Stimulated activated effector memory CD8-positive, alpha-beta T cell treated with anti-CD3 and anti-CD28 coated beads, Interleukin-12 subunit alpha, Interleukin-12 subunit beta, amount 100 ng/mL, for 72 hours (primary cell): Measurements from ENCODE around the gene FECH.

Experiments
- ATAC-seq: fragments of 150-1000 bp; cut with Tn5 transposase; 2 replicates; pipeline ENCODE4 v1.10.0; 2021
- DNase-seq, 2 donors: peaks; one replicate each; pipeline ENCODE4 v3.0.0; 2021 to 2022; ENCODE audit warnings: low spot score in 2 of 2
- H3K27ac Mint-ChIP-seq: one replicate; pipeline ENCODE4 v1.8.0; 2022; ENCODE audit warnings: mild to moderate bottlenecking, mixed read lengths
- H3K36me3 Mint-ChIP-seq: one replicate; pipeline ENCODE4 v1.8.0; 2022; ENCODE audit warnings: mild to moderate bottlenecking, mixed read lengths
- H3K4me1 Mint-ChIP-seq: one replicate; pipeline ENCODE4 v1.8.0; 2022; ENCODE audit warnings: mixed read lengths
- H3K4me3 Mint-ChIP-seq: one replicate; pipeline ENCODE4 v1.8.0; 2022; ENCODE audit warnings: mild to moderate bottlenecking, mixed read lengths
- H3K9me3 Mint-ChIP-seq: one replicate; pipeline ENCODE4 v1.8.0; 2022; ENCODE audit warnings: mixed read lengths

The FECH gene

DNA sequence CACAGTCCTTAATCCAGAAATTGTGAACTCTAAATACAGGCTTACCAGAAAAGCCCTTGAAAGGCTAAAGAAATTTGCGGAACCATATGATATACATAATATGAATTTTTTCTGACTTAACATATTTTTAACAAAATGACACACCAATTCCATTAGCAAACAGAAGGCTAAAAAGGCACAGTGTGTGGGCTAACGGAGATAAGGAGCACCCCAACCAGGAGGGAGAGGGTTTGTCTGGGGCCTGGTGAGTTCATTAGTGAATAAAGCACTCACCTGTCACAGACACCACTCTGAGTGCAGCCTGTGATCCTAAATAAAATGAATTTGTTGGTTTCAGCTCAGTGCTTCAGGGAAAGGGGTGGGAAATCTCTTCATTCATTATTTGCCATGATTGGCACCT is 2.7 kb upstream of the FECH start:
- Mint-ChIP-seq H3K36me3 (no peaks in the 10 kb centered on the region), H3K4me1 (peaks cover 12% of the 10 kb centered on the region), H3K9me3 (no peaks in the 10 kb centered on the region), H3K27ac (no peak overlapping the region), H3K4me3 (no peak overlapping the region)
- no peak for ATAC-seq
- DNase-seq = no peak

DNA sequence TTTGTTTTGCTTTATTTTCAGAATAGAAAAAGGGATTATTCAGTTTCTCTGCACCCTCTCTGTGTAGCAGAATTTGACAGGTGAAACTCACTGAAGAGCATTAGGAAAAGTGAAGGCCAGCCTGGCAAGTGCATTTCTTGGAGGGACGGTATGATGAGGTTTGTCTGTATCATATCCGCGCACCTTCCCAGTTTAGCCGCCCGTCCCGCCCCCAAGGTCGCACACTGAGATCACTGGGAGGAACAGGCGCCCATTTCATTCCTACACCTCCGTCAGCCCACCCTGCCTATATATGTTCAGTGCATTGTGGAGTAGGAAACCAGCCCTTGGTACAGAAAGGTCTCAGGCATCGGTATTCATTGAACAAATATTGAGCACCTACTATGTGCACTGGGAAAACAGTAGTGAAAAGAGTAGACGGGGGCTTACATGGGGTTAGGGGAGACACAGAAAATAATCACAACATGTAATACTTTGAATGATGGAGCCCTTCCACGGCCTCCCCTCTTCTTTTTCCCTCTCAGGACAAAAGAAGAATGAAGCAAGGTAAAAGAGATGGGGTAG is 678 bp upstream of the FECH start:
- Mint-ChIP-seq H3K4me1 (peaks cover 12% of the 10 kb centered on the region), H3K27ac (peak overlapping the region; percentile 90), H3K9me3 (no peaks in the 10 kb centered on the region), H3K4me3 (peak overlapping the region; percentile 80), H3K36me3 (no peaks in the 10 kb centered on the region)
- ATAC-seq (no peak), DNase-seq (no peak)

DNA sequence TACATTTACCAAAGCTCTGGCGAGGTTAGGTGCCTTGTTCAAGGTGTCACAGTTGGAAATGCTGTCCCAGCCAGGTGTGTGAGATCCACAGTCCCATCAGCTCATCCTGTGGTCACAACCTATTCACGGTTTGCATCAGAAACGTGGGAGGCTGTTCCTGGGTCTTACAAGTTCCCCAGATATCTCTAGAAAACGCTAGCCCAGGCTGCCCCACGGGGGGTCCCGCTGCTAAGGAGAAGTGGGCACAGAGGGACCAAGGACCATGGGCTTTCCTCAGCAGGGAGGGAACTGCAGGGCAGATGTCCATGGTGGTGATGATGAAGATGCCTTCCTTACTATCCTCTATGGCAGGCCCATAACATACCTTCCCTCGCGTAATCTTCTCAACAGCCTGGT is 649 bp downstream of the FECH start:
- no peaks in the 10 kb centered on the region for H3K36me3 Mint-ChIP-seq
- H3K27ac Mint-ChIP-seq = peak overlapping the region; percentile 90
- DNase-seq = peak in 1 of 2 donors; percentile 54
- H3K4me3 Mint-ChIP-seq = peak overlapping the region; percentile 80
- H3K9me3 Mint-ChIP-seq = no peaks in the 10 kb centered on the region
- peak; percentile 5 for ATAC-seq
- peaks cover 21% of the 10 kb centered on the region for H3K4me1 Mint-ChIP-seq

DNA sequence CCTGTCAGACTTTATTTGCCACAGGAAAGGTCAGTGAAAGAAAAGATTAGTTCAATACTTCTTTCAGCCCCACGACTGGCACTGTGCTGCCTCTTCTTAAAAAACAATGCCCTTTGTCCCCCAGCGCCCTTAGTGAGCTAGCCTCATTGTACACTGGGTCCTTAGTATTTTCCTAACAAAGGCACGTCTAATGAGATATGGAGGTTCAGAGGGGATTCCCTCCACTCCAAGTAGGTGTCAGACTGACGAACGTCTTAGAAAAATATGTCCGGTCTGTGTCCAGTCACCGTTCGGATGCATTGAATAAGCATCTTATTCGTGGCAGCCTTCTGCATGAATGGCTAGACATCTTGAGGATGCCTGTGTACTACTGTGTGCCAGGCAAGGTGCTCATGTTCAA is 1.1 kb downstream of the FECH start:
- Mint-ChIP-seq H3K4me3 (peak overlapping the region; percentile 80), H3K27ac (peak overlapping the region; percentile 90), H3K36me3 (no peaks in the 10 kb centered on the region), H3K9me3 (no peaks in the 10 kb centered on the region), H3K4me1 (peaks cover 24% of the 10 kb centered on the region)
- no peak for ATAC-seq
- DNase-seq = no peak

DNA sequence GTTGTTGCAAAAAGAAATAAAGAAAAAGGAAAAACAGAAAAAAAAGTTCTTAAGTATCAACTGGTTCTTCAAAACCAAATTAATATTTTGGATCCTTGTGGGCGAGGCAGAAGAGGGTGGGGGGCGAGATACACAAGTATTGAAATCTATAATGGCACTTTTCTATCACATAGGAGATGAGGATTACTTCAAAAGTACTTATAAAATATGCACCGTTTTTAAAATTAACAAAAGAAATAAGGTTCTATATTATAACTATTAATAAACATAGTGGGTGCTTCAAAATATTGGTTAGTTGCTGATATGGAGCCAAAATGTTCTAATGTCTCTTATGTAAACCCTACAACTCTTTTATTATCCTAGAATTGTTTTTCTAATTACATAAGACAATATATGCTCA is 2.1 kb downstream of the FECH start:
- ATAC-seq (no peak), DNase-seq (no peak)
- Mint-ChIP-seq H3K4me1 (peaks cover 24% of the 10 kb centered on the region), H3K9me3 (no peaks in the 10 kb centered on the region), H3K36me3 (peaks cover 2% of the 10 kb centered on the region), H3K4me3 (no peak overlapping the region), H3K27ac (no peak overlapping the region)

DNA sequence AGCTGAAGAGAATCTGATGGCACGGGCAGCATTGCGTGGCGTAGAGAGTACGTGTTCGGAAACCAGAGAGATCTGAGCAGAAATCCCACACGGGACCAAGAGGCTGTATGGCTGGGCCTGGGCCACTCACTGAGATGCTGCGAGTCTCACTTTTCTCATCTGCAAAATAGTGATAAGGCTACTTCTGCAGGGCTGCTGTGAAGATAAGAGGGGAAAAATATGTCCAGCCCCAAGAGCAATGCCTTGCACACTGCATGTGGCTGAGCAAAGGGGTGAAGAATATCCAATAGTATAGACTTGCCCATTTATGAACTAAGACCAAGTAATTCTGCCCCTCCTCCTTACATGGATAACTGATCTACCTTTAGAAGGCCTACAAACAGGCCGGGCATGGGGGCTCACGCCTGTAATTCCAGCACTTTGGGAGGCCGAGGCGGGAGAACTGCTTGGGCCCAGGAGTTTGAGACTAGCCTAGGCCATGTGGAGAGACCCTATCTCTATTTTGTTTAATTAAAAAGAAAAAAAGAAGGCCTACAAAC is 3.1 kb downstream of the FECH start:
- no peak for ATAC-seq
- Mint-ChIP-seq H3K36me3 (peaks cover 10% of the 10 kb centered on the region), H3K9me3 (no peaks in the 10 kb centered on the region), H3K4me1 (peaks cover 24% of the 10 kb centered on the region), H3K27ac (no peak overlapping the region), H3K4me3 (no peak overlapping the region)
- DNase-seq = no peak

DNA sequence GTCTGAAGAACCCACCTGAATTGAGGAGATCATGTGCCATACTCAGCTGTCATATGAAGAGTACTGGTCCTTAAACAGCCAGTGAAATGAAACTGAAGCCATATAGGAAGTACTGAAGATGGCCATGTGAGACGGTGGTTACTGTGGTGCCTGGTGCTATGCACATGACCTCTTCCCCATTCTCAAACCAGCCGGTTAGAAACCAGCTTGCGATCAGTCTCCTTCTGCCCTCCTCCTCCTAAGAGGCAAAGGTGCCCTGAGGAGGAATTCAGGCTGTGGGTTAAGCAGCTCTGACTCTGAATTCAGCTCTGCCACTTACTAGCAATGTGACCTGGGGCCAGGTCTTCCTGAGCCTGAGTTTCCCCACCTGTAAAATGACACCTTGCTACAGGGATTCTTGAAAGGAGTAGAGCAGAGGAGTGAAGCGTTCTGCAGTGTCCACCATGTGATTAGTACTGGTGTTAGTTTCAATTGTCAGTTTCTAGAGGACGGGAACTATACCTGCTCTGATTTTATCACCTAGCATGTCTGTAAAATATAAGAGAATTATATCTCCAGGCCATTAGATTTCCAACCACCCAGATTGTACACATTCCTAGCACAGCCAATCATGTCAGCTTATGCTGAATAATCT is 5.1 kb downstream of the FECH start:
- H3K9me3 Mint-ChIP-seq = no peaks in the 10 kb centered on the region
- ATAC-seq (peak; percentile 65), DNase-seq (no peak)
- no peak overlapping the region for H3K4me3 Mint-ChIP-seq
- no peak overlapping the region for H3K27ac Mint-ChIP-seq
- H3K36me3 Mint-ChIP-seq = peaks cover 29% of the 10 kb centered on the region
- peaks cover 24% of the 10 kb centered on the region for H3K4me1 Mint-ChIP-seq

DNA sequence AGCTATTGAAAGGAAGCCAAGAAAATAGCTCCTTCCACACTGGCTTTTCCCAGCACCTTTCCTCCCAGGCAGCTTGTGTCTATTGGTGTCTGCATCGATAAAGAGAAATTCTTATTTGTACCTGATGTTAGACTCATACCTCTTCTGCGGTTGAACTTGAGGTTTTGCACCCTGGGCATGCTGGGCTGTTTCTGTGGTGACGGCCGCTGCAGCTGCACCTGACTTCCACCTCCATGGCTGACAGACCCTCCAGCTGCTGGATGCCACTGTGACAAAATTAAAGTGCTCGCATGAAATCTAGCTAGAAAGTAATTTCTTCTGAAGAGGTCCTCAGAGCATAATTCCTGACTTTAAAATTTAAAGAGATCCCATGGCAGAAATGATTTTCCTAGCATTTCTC is 6.6 kb downstream of the FECH start:
- peaks cover 12% of the 10 kb centered on the region for H3K4me1 Mint-ChIP-seq
- no peak overlapping the region for H3K27ac Mint-ChIP-seq
- peaks cover 40% of the 10 kb centered on the region for H3K36me3 Mint-ChIP-seq
- no peak for ATAC-seq
- DNase-seq = no peak
- no peak overlapping the region for H3K4me3 Mint-ChIP-seq
- no peaks in the 10 kb centered on the region for H3K9me3 Mint-ChIP-seq

DNA sequence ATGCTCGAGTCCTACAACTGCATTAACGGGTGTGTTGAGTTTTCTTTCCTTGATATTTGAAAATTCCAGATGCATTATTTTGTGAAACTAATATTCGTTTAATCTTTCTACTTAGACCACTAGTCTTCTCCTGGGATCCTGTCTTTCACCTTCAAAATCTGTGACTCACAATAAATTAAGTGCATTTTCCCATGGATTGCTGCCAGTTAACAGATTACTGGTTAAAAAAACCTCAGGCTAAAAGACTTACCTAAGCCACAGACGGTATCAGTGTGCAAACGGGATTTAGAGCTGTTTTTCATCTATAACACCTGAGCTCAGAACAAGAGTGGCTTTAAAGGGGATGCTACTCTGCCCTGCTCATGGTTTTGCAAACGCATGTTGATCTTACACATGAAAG is 10.2 kb downstream of the FECH start:
- no peak for ATAC-seq
- H3K27ac Mint-ChIP-seq = no peak overlapping the region

DNA sequence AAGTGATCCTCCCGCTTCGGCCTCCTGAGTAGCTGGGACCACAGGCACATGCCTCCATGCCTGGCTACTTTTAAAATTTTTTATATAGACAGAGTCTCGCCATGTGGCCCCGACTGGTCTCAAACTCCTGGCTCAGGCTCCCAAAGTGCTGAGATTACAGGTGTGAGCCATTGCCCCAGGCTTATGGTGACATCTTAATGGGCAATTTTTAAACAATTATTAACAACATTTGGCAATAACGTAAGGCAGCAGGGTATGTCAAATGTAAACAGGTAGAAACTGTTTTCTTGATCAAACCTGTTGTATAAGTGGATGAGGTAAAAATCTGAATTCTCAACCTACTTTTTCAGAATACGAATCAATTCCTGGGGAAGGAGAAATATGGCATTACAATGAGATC is 11.0 kb downstream of the FECH start:
- Mint-ChIP-seq H3K27ac (no peak overlapping the region), H3K4me1 (no peaks in the 10 kb centered on the region), H3K36me3 (peaks cover 72% of the 10 kb centered on the region), H3K4me3 (no peak overlapping the region), H3K9me3 (no peaks in the 10 kb centered on the region)
- ATAC-seq = no peak
- no peak for DNase-seq

More for the DNA sequence above, 10.2 kb downstream of the FECH start:
- Mint-ChIP-seq H3K9me3 (no peaks in the 10 kb centered on the region), H3K4me3 (no peak overlapping the region), H3K4me1 (peaks cover 8% of the 10 kb centered on the region), H3K36me3 (peaks cover 64% of the 10 kb centered on the region)
- DNase-seq = no peak

DNA sequence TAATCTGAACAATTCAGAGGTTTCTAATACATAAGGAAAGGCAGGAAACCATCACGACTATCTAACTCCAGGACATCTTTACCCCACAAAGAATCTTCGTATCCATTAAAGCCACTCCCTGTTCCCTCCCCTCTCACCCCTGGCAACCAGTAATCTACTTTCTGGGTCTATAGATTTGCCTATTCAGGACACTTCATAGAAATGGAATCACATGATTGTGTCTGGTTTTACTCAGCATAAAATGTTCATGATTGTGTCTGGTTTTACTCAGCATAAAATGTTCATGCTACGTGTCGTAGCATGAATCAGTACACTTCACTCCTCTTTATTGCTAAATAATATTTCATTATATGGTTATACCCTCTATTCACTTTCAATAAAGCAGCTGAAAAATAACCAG is 11.6 kb downstream of the FECH start:
- ATAC-seq (no peak), DNase-seq (no peak)
- no peak overlapping the region for H3K4me3 Mint-ChIP-seq
- no peaks in the 10 kb centered on the region for H3K4me1 Mint-ChIP-seq
- H3K27ac Mint-ChIP-seq = no peak overlapping the region
- H3K9me3 Mint-ChIP-seq = no peaks in the 10 kb centered on the region
- H3K36me3 Mint-ChIP-seq = peaks cover 78% of the 10 kb centered on the region

DNA sequence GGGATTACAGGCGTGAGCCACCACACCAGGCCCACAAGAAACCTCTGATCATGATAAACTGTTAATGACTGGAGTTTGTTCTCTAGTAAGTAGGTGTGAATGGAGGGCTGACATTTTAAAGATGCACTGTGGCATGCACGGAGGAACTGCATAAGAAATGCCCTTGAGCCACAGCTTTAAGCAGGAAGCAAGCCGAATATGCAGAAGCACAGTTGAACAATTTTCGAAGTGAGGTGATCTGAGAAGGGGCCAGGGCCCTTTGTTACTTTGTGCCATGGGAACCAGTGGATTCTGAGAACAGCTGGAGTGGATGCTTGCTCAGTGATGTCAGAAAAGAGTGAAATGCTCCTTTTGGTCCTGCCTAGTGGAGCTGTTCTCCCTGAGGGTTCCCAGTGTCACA is 16.3 kb downstream of the FECH start:
- Mint-ChIP-seq H3K4me3 (no peak overlapping the region), H3K9me3 (no peaks in the 10 kb centered on the region), H3K27ac (no peak overlapping the region), H3K4me1 (no peaks in the 10 kb centered on the region), H3K36me3 (peaks cover 47% of the 10 kb centered on the region)
- no peak for ATAC-seq
- no peak for DNase-seq

DNA sequence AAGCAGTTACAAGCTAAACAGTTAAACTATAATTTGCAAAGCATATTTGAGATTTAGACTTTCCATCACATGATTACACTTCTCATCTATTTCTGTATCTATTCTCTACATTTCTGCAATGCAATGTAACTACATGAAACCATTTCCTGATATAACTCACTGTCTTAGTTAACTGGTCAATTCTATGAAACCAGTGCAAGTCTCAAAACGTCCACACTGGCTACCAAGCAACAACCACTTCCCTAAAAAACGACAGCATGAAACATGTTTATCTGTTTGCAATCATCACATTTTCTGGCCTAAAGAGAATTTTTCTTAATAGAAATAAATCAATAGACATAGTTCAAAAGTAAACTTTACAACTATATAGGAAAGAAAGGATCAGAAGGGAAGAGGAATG is 17.4 kb downstream of the FECH start:
- H3K4me1 Mint-ChIP-seq = no peaks in the 10 kb centered on the region
- H3K27ac Mint-ChIP-seq = no peak overlapping the region
- ATAC-seq = no peak
- peaks cover 42% of the 10 kb centered on the region for H3K36me3 Mint-ChIP-seq
- H3K9me3 Mint-ChIP-seq = no peaks in the 10 kb centered on the region
- no peak overlapping the region for H3K4me3 Mint-ChIP-seq
- DNase-seq = no peak

DNA sequence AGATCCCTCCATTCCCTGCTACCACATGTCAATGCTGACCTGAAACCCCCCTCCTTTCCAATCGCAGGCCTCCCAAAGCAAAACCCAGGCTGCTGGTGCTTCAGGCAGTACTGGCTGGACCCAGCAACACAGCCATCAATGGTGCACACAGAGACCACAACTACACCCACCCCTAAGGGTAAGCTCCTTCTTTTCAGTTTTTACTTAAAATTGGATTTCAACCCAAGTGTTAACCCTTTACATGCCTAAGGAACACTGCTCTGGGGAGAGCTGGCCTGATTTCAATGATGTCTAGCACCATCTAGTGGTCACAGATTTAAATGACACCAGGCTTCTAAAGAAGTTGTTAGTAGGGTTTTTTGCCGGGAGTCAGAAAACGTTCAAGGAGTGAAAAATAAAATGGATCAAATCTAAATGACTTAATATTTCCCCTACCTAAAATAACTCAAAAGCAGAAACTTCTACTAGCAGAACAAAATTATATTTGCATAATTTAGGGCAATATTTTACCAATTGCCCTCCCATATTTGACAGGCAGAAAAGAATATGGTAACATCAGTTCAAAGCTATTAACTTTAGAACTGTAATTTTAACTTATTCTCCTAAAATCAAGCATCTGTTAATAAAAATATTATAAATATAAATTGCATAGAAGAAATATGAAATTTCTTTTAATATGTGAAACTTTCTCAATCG is 24.6 kb downstream of the FECH start:
- H3K9me3 Mint-ChIP-seq = no peaks in the 10 kb centered on the region
- peaks cover 38% of the 10 kb centered on the region for H3K36me3 Mint-ChIP-seq
- H3K4me3 Mint-ChIP-seq = no peak overlapping the region
- ATAC-seq (no peak), DNase-seq (peak; percentile 8 to 58)
- peak overlapping the region; percentile 78 for H3K27ac Mint-ChIP-seq
- H3K4me1 Mint-ChIP-seq = peaks cover 6% of the 10 kb centered on the region

DNA sequence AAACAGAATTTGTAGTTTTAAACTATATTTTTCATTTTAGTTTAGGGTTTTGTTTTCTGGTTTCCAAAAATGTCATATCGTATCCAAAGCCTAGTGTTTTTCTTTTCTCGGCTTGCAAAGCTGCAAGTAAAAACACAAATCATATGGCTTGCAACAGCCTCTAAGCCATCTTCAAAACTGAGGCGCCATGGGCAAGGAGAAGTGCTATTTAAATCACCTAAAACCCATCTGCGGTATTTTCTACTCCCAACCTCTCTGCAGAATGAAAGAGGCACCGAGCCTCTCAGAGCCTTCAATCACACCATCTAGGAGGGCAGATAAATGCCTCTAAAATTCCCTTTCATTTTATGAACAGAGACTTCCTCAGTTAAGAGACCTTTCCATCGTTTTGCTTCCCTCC is 25.2 kb downstream of the FECH start:
- no peak for ATAC-seq

DNA sequence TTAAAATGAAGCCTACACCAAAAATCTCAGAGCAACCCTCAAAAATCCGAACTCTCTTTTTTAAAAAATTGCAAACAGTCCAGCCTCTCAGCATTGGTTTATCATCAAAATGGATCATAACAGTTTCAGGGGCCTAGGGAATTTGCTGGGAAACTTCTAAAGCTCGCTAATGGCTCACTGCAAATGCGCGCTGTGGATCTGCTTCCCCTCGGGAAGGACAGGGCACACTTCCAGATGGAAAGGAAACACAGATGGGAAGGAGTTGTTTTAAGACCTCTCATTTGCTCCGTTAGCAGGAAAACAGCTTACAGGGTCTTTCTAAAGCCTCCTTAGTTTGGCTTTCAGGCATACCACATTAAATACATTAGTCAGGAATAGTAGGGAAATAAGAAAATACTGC is 27.2 kb downstream of the FECH start:
- DNase-seq (no peak), ATAC-seq (no peak)
- Mint-ChIP-seq H3K4me3 (no peak overlapping the region), H3K27ac (no peak overlapping the region), H3K9me3 (no peaks in the 10 kb centered on the region), H3K4me1 (peaks cover 6% of the 10 kb centered on the region), H3K36me3 (peaks cover 43% of the 10 kb centered on the region)

More for the DNA sequence above, 25.2 kb downstream of the FECH start:
- Mint-ChIP-seq H3K4me3 (no peak overlapping the region), H3K4me1 (peaks cover 6% of the 10 kb centered on the region), H3K36me3 (peaks cover 44% of the 10 kb centered on the region), H3K9me3 (no peaks in the 10 kb centered on the region), H3K27ac (peak overlapping the region; percentile 78)
- DNase-seq = no peak
